Hair follicle dermal papilla cell (primary cell): ENCODE measurements around the gene RTRAF. TPM values are rescaled to one million over a fixed set of nuclear protein-coding genes. Genes with fewer than 3 reads are reported as not detected.

ENCODE experiments used
- total RNA-seq: library from RNA; depleted of rRNA; stranded (reverse); fragments of >200 nt; gene quantifications from 2 replicates; pipeline ENCODE4 v1.2.3, GENCODE V29; 2012

RTRAF gene
- total RNA-seq: 36.7 and 38.0 TPM in 2 replicates

GRCh38 chr14:51989293-51990234 is at the start of gene RTRAF:
RTRAF (plus strand) TSS chr14:51989546; CDS start chr14:51989640, 94 bp downstream.

Other genes starting within 250 kb of the RTRAF start
- gene GNG2, start 128.9 kb upstream of the RTRAF start, total RNA-seq: 23.1 and 30.0 TPM in 2 replicates
- gene NID2, start 79.5 kb downstream of the RTRAF start, total RNA-seq: 214 and 291 TPM in 2 replicates